ENCODE data around the gene MACROD2. TPM values are rescaled to one million over a fixed set of nuclear protein-coding genes. Genes with fewer than 3 reads are reported as not detected.

MACROD2 gene
- total RNA-seq, 2 donors from 2014 or later: not detected

DNA sequence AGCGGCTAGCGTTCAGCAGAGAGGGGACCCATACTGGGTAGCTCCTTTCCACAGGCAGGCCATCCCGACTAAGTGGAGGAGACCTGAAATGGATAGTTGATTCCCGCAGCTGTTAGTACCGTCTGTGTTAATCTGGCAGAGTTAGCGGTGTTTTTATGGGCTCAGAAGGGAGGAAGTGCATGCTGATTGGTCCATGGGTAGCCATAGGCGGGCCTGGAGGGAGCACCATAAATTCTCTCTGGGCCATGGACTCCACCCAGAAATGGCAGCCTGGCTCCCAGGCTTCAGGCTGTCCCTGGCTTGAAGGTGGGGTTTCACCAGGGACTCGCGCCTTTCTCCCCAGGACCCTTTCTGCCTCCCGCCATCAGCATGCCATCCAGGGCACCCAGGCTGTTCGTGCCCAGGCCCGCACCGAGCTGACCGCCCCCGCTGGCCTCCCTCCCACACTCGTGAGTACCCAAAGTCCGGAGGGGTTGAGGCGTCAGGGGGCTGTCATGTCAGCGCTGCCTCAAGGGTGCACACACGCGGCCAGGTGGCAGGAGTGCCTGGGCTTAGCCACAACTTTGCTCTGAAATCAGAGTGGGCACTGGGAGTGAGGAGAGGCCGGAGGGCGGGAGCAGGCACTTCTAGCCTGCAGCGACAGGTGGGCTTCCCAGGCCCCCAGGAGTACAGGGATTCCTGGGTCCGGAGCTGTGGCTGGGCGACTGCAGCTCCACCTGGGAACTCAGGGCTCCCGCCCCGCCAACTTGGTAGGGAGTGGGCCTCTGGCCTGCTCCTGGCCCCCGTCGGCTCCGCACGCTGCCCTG lies 1036.4 kb downstream of the MACROD2 start:
- H3K4me3 Mint-ChIP-seq: no peak overlapping the region
- DNase-seq: no peak

DNA sequence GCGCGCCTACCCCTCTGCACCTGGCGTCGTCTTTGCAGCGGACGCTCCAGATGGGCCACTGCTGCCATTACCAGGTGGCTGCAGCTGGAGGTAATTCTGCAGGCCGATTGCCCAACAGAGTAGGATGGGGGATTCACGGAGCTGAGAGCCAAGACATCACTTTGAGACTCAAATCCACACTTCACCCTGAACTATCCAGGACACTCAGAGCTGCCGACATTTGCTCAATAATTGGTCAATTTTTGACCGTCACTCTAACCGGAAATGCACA lies 1037.0 kb downstream of the MACROD2 start:
- no peak for ATAC-seq (replicated peaks in 1 of 2)
- Mint-ChIP-seq H3K9me3 (peaks cover 0 to 7% of the 10 kb centered on the region in 2 donors), H3K4me3 (no peak overlapping the region), H3K36me3 (ENCODE audit: insufficient read depth in 2 of 2) (no peaks in the 10 kb centered on the region), H3K4me1 (ENCODE audit: low read depth) (no peaks in the 10 kb centered on the region), H3K27ac (no peak overlapping the region), H3K27me3 (ENCODE audit: low read depth) (no peaks in the 10 kb centered on the region)
- DNase-seq: no peak

More for the DNA sequence above, 1036.4 kb downstream of the MACROD2 start:
- Mint-ChIP-seq H3K4me1 (ENCODE audit: low read depth) (no peaks in the 10 kb centered on the region), H3K27ac (no peak overlapping the region), H3K9me3 (peaks cover 0 to 8% of the 10 kb centered on the region in 2 donors), H3K36me3 (ENCODE audit: insufficient read depth in 2 of 2) (no peaks in the 10 kb centered on the region), H3K27me3 (ENCODE audit: low read depth) (no peaks in the 10 kb centered on the region)
- no peak for ATAC-seq (replicated peaks in 1 of 2)

DNA sequence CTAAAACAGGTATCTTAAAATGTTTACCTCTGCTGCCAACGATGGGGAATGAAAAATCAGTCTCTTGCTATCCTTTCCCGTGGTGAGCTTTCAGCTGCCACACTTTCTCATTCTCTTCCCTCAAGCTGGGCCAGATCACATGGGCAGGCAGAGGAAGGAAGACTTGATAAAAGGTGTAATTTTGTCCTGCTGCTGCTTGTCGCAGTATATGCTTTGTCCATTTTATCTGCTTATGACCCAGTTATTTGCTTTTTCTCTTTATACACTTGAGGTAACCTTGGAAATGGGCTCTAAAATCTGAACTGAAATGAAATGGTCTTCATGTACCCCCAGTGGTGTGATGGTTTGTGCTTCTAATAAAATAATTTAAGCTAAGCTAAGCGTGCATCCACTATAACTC lies 1038.0 kb downstream of the MACROD2 start:
- Mint-ChIP-seq H3K4me3 (no peak overlapping the region), H3K27me3 (ENCODE audit: low read depth) (no peaks in the 10 kb centered on the region), H3K27ac (no peak overlapping the region), H3K9me3 (peaks cover 0 to 7% of the 10 kb centered on the region in 2 donors), H3K36me3 (ENCODE audit: insufficient read depth in 2 of 2) (no peaks in the 10 kb centered on the region), H3K4me1 (ENCODE audit: low read depth) (no peaks in the 10 kb centered on the region)
- ATAC-seq (replicated peaks in 1 of 2): no peak
- DNase-seq: no peak

DNA sequence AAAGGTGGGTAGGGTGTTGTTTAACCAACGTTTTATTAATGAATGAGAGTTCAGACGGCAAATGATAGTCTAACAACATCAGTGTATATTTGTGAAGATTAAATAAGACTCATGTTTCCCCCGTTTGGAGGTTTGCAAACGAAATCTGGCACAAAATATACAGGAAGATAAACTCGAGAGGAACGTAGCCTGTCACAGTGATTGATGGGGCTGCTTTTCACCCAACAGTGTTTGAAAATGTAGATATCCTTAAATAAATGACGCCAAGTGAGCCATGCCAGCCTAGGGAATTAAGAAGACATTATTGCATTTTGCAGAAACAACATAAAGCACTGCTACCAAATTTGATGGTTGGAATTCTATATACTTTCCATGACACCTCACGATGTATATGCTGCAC lies 1038.6 kb downstream of the MACROD2 start:
- Mint-ChIP-seq H3K36me3 (ENCODE audit: insufficient read depth in 2 of 2) (no peaks in the 10 kb centered on the region), H3K9me3 (peaks cover 0 to 5% of the 10 kb centered on the region in 2 donors), H3K4me3 (no peak overlapping the region), H3K4me1 (ENCODE audit: low read depth) (no peaks in the 10 kb centered on the region), H3K27me3 (ENCODE audit: low read depth) (no peaks in the 10 kb centered on the region), H3K27ac (no peak overlapping the region)
- DNase-seq (no peak), ATAC-seq (replicated peaks in 1 of 2) (no peak)

DNA sequence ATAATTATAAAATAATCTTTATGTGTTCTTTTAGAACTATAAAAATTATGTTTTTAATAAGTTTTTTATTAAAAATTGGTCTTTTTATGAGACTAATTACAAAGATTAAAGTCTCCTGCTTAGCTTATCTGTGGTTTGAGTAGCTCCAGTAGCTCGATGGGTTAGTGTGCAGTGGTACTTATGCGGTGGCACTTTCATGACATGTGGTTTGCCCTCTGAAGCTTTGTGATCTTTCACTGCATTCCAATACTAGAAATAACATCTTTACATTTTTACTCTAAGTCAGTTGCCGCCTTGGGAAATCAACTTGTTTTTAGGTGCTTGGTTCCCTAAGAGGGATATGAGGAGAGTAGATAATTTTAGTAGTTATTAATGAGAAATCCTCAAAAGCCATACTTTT lies 1041.6 kb downstream of the MACROD2 start:
- H3K4me1 Mint-ChIP-seq (ENCODE audit: low read depth): no peaks in the 10 kb centered on the region
- H3K36me3 Mint-ChIP-seq (ENCODE audit: insufficient read depth in 2 of 2): no peaks in the 10 kb centered on the region
- H3K27ac Mint-ChIP-seq: no peak overlapping the region

DNA sequence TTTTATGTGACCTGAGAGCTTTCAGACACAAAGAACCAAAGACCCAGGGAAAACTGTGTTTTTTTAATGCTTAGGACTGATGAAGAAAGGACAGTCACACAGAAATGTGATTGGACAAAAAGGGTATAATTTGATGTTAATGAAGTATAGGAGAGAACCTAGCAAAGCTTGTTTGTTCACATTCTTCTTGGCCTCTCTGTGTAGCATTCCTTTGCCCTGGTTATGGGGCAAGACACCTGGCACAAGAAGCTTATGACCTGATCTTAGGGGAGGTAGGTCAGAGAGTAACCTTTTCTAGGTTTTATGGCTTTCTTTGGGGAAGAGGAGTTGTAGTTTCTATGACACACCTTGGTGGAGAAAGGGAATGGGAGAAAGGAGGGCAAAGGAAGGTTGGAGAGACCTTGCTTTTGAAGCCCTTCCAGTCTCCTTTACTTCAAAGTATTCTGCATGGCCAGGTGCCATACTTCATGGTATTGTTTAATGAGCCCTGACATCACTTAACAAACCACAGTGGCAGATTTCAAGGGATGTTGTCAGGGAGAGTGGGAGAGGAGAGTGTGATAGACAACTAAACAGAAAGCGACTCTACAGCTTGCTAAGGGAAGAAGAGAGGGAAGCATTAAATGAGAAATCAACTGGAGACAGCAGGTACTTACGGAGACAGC lies 1043.9 kb downstream of the MACROD2 start:
- Mint-ChIP-seq H3K27ac (no peak overlapping the region), H3K4me3 (no peak overlapping the region), H3K9me3 (peaks cover 7 to 10% of the 10 kb centered on the region in 2 donors), H3K4me1 (ENCODE audit: low read depth) (no peaks in the 10 kb centered on the region), H3K36me3 (ENCODE audit: insufficient read depth in 2 of 2) (no peaks in the 10 kb centered on the region), H3K27me3 (ENCODE audit: low read depth) (no peaks in the 10 kb centered on the region)
- no peak for ATAC-seq (replicated peaks in 1 of 2)
- no peak for DNase-seq

More for the DNA sequence above, 1041.6 kb downstream of the MACROD2 start:
- H3K9me3 Mint-ChIP-seq: peaks cover 3 to 6% of the 10 kb centered on the region in 2 donors
- DNase-seq (no peak), ATAC-seq (replicated peaks in 1 of 2) (no peak)
- no peaks in the 10 kb centered on the region for H3K27me3 Mint-ChIP-seq (ENCODE audit: low read depth)
- no peak overlapping the region for H3K4me3 Mint-ChIP-seq

DNA sequence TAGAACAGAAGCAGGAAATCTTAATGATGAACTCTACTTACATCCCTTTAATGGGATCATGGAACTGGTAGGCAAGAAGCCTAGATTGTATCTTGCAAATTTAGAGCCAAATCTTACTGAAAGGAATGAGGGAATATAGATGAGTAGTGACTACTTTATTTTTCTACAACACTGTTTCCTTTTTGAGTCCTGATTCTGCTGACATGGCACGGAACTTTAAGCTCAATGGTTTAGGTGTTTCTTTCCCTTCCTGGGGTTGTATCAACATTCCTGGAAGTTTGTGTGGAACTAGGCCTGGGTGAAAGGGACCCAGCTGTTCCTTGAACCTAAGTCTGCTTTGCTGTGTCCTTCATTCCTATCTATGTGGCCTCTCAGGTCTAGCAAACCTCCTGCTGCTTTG lies 1047.4 kb downstream of the MACROD2 start:
- ATAC-seq (replicated peaks in 1 of 2): no peak

DNA sequence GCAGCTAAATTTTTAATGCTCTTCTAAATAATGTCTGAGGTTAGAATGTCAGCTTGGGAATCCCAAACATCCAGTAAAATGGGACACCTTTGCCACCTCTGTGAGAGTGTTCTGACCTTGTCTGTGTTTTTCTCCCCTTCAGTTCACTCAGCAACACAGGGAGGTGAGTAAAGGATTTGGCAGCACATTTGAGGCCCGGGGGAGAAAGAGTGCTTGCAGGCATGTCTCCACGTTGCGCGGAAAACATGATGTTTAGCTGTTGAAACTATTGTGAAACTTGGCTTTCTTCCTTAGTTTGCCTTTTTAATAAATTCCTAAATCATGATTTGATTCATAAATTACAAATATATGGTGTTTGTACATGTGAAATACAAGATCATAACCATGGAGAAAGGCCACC lies 1049.9 kb downstream of the MACROD2 start:
- ATAC-seq (replicated peaks in 1 of 2) (no peak), DNase-seq (no peak)
- H3K36me3 Mint-ChIP-seq (ENCODE audit: insufficient read depth in 2 of 2): no peaks in the 10 kb centered on the region
- no peaks in the 10 kb centered on the region for H3K27me3 Mint-ChIP-seq (ENCODE audit: low read depth)
- no peaks in the 10 kb centered on the region for H3K4me1 Mint-ChIP-seq (ENCODE audit: low read depth)
- H3K27ac Mint-ChIP-seq: no peak overlapping the region
- H3K9me3 Mint-ChIP-seq: peaks cover 8% of the 10 kb centered on the region in 2 donors
- no peak overlapping the region for H3K4me3 Mint-ChIP-seq

More for the DNA sequence above, 1047.4 kb downstream of the MACROD2 start:
- no peaks in the 10 kb centered on the region for H3K4me1 Mint-ChIP-seq (ENCODE audit: low read depth)
- no peak overlapping the region for H3K4me3 Mint-ChIP-seq
- no peaks in the 10 kb centered on the region for H3K27me3 Mint-ChIP-seq (ENCODE audit: low read depth)
- H3K36me3 Mint-ChIP-seq (ENCODE audit: insufficient read depth in 2 of 2): no peaks in the 10 kb centered on the region
- H3K9me3 Mint-ChIP-seq: peaks cover 11% of the 10 kb centered on the region in 2 donors
- DNase-seq: no peak
- H3K27ac Mint-ChIP-seq: no peak overlapping the region

DNA sequence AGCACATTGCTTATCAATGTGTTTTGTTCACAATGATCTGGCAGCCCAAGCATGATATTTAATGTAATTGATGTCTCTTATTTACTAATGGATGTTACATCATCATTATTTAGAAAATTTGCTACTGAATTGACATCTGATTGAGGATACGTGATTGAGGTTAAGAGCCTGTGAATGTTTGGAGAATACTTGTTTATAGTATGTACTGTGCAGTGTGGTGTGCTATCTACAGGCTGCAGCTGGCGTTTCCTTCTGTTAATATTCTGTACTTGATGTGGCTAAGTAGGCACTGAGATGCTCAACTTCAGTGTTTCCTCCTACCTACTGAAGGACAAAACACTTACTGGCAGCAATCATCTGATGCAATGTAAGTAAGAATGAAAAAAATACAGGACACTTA lies 1051.7 kb downstream of the MACROD2 start:
- H3K4me3 Mint-ChIP-seq: no peak overlapping the region
- H3K36me3 Mint-ChIP-seq (ENCODE audit: insufficient read depth in 2 of 2): peaks cover 0 to 2% of the 10 kb centered on the region in 2 donors
- no peaks in the 10 kb centered on the region for H3K27me3 Mint-ChIP-seq (ENCODE audit: low read depth)
- no peak for DNase-seq
- H3K4me1 Mint-ChIP-seq (ENCODE audit: low read depth): no peaks in the 10 kb centered on the region
- H3K9me3 Mint-ChIP-seq: peaks cover 5 to 8% of the 10 kb centered on the region in 2 donors
- no peak for ATAC-seq (replicated peaks in 1 of 2)
- H3K27ac Mint-ChIP-seq: no peak overlapping the region

DNA sequence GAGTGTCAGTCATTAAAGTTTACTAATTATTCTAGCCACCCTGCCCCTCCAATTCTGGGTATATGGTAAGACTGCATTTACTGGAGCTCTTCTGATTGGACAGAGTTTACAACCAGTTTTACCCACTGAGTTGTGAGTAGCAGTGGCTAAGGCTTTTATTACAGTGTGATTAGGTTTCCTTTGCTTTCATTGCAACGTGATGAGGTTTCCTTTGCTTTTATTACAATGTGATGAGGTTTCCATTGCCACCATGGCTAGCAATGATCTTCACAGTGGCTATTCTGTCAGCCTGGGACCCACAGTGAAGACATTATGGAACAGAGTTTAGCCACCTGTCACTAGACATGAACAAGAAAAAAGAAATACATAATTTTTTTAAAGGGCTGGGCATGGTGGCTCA lies 1052.3 kb downstream of the MACROD2 start:
- Mint-ChIP-seq H3K4me3 (no peak overlapping the region), H3K36me3 (ENCODE audit: insufficient read depth in 2 of 2) (peaks cover 0 to 3% of the 10 kb centered on the region in 2 donors), H3K9me3 (peaks cover 5 to 8% of the 10 kb centered on the region in 2 donors), H3K27ac (no peak overlapping the region), H3K4me1 (ENCODE audit: low read depth) (no peaks in the 10 kb centered on the region), H3K27me3 (ENCODE audit: low read depth) (no peaks in the 10 kb centered on the region)
- ATAC-seq (replicated peaks in 1 of 2) (no peak), DNase-seq (no peak)

DNA sequence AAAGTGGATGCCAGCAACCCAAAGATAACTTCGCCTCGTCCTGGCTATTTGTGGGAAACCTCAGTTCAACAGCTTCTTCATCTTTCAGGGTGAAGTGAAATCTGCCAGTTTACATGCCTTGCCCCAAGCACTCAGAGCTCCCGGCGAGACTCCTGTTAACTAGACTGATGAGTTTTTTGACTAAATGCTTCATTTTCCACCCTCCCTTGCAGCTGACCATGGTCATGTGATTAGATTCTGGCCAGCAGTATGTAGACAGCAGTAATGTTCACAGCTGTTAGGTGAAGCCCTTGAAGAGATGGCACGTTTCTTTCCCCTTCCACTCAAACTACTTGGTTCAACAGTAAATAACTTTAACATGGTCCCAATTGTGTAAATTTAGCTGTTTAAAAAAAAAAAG lies 1060.9 kb downstream of the MACROD2 start:
- peaks cover 0 to 3% of the 10 kb centered on the region in 2 donors for H3K9me3 Mint-ChIP-seq
- ATAC-seq (replicated peaks in 1 of 2): no peak
- H3K27ac Mint-ChIP-seq: no peak overlapping the region
- no peak for DNase-seq
- no peaks in the 10 kb centered on the region for H3K27me3 Mint-ChIP-seq (ENCODE audit: low read depth)
- no peaks in the 10 kb centered on the region for H3K4me1 Mint-ChIP-seq (ENCODE audit: low read depth)
- H3K36me3 Mint-ChIP-seq (ENCODE audit: insufficient read depth in 2 of 2): peaks cover 0 to 3% of the 10 kb centered on the region in 2 donors
- H3K4me3 Mint-ChIP-seq: no peak overlapping the region

DNA sequence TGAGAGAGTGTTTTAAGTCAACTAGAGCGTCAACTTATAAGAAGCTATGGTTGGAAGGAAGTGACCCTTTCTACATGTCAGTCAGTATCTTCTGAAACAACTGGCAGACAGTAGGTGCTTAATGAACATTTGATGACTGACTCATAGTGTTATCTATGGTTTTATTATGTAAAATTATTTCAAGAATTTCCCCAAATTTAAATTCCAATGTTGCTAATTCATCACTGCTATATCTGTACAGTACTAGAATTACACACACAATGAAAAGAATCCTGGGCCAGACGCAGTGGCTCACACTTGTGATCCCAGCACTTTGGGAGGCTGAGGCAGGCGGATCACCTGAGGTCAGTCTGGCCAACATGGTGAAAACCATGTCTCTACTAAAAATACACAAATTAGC lies 1063.5 kb downstream of the MACROD2 start:
- no peaks in the 10 kb centered on the region for H3K36me3 Mint-ChIP-seq (ENCODE audit: insufficient read depth in 2 of 2)
- no peaks in the 10 kb centered on the region for H3K27me3 Mint-ChIP-seq (ENCODE audit: low read depth)
- DNase-seq (no peak), ATAC-seq (replicated peaks in 1 of 2) (no peak)
- H3K27ac Mint-ChIP-seq: no peak overlapping the region
- H3K4me1 Mint-ChIP-seq (ENCODE audit: low read depth): no peaks in the 10 kb centered on the region
- peaks cover 1 to 3% of the 10 kb centered on the region in 2 donors for H3K9me3 Mint-ChIP-seq
- no peak overlapping the region for H3K4me3 Mint-ChIP-seq

DNA sequence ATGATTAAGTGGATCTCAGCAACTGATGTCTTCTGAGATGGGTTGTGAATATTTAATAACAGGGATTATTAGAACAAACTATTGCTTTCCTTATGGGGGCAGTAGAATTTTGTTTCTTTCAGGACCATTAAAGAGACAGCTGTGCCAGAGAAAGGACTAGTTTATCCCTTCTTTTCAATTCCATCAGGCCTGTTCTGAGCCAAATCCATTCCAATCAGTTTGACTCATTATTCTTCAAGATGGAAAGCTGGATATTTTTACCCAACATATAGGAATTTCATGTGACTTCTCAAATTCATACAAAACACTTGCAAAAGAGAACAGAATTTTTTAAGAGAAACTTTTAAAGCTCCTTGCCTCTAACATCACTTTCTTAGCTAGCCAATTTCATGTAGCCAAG lies 1064.1 kb downstream of the MACROD2 start:
- Mint-ChIP-seq H3K4me1 (ENCODE audit: low read depth) (no peaks in the 10 kb centered on the region), H3K4me3 (no peak overlapping the region), H3K27me3 (ENCODE audit: low read depth) (no peaks in the 10 kb centered on the region), H3K9me3 (peaks cover 0 to 3% of the 10 kb centered on the region in 2 donors), H3K36me3 (ENCODE audit: insufficient read depth in 2 of 2) (no peaks in the 10 kb centered on the region), H3K27ac (no peak overlapping the region)
- ATAC-seq (replicated peaks in 1 of 2) (no peak), DNase-seq (no peak)

Measured in activated T-cell treated with anti-CD3 and anti-CD28 coated beads, Interleukin-2, amount 50 U/mL, for 72 hours (primary cell).